GM18502 (cell line): ENCODE measurements around the gene MKKS.

Experiments used
- ATAC-seq: cut with Tn5 transposase; IDR thresholded peaks from one replicate; pipeline ENCODE4 v1.9.1; 2021; ENCODE audit warnings: mild to moderate bottlenecking; ENCODE audit not compliant: unreplicated experiment, poor library complexity

The MKKS gene

DNA sequence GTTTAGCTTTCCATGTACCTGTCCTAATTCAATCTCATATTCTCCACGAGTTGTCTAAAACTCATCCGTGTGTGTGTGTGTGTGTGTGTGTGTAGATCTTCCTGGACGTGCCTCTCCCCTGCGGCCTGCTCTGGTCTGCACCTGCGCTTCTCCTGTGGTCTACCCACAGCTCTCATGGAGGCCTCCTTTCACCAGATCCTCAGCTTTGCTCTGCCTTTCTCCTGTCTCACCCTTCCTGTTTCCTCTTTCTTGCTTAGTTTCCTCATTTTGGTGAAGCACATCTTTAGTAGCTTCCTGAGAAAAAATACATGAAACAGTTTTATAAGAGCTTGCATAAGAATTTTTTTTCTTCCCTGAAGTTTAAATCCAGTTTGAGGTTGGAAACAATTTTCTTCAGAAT lies 19.2 kb upstream of the MKKS start:
- peak; percentile 93 for ATAC-seq

DNA sequence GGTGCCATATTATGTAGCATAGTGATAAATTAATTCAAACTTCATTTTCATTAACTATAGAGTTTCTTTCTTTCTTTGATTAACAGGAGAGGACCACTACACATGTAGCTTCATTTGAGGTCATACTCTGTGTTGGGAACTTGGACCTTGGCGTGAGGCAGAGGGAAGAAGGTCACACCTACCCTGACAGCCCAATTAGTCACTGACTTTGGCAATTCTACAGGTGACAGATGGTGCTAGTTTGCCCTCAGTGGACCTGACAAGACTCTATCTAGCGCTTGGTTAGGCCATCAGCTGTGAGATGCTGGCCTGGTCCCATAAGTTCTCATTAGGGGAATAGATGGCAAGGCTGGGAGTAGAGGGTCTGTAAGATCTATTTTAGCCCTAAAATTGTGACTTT lies 15.2 kb upstream of the MKKS start:
- ATAC-seq: no peak

- ATAC-seq: no peak
Measured at GRCh38 chr20:10448270-10449156, 14.5 kb upstream of the MKKS start.

DNA sequence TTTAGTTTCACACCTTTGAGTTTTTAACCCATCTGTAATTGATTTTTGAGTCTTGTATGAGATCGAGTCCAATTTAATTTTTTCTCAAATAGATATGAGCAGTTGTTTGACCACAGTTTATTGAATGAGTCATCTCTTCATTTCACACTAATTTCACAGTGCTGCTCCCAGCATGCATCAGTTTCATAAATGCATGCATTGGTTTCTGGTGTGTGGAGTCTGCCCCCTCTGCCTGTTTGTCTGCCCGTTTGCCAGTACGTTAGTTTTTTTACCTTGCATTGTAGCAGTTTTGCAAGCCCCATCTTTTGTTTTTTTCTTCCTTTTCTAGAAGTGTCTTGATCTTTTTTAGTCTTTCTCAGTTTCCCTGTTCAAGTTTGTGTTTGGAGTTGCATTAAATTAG lies 13.0 kb upstream of the MKKS start:
- peak; percentile 98 for ATAC-seq

GRCh38 chr20:10445758-10446157 lies 11.7 kb upstream of the MKKS start:
- no peak for ATAC-seq

GRCh38 chr20:10443936-10444335 lies 9.9 kb upstream of the MKKS start:
- ATAC-seq: no peak

- no peak for ATAC-seq
Measured at GRCh38 chr20:10438217-10438616, 4.2 kb upstream of the MKKS start.

DNA sequence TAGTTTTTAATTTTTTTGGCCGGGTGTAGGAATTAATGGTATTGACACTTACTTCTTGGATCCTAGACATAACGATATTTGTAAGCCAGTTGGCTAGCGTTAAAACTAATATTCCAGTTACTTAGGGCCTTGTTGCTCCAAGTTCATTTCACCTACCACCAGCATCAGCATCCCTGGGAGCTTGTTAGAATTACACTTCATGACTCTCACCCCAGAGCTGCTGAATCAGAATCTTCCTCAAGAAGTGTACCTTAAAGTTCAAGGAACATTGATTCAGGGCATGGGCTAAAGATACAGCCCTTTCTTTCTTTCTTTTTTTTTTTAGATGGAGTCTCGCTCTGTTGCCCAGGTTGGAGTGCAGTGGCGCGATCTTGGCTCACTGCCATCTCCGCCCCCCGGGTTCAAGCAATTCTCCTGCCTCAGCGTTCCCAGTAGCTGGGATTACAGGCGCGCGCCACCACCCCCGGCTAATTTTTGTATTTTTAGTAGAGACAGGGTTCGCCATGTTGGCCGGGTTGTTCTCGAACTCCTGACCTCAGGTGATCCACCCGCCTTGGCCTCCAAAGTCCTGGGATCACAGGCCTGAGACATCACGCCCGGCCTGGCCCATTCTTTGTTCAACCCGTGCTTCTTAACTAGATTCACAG lies 2.2 kb upstream of the MKKS start:
- ATAC-seq: no peak

GRCh38 chr20:10434832-10435812 lies 1.1 kb upstream of the MKKS start, which contains the start of gene SLX4IP:
SLX4IP (plus strand) TSS chr20:10435305; CDS start chr20:10458205, 22,900 bp downstream.
- ATAC-seq: peak; percentile 62

GRCh38 chr20:10434467-10434831 lies 427 bp upstream of the MKKS start:
- peak; percentile 42 for ATAC-seq

DNA sequence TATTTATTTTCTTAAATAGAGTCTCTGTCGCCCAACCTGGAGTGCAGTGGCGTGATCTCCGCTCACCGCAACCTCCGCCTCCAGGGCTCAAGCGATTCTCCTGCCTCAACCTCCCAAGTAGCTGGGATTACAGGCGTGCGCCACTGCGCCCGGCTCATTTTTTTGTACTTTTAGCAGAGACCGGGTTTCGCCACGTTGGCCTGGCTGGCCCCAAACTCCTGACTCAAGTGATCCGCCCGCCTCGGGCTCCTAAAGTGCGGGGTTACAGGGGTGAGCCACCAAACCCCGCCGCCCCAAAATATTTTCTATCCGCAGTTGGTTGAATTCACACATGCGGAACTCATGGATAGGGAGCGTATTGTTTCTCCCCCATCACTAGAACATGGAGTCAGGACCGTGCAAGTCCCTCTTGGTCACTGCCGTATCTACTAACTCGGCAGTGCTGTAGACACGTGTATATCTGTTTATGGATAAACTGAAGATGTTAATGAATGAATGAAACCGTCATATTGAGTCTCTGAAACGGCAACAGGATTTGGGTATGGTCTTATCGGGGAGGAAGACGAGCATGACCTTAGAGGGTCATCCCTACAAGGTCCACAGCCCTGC lies 904 bp downstream of the MKKS start:
- ATAC-seq: no peak

GRCh38 chr20:10432079-10432478 lies 1.9 kb downstream of the MKKS start:
- no peak for ATAC-seq

DNA sequence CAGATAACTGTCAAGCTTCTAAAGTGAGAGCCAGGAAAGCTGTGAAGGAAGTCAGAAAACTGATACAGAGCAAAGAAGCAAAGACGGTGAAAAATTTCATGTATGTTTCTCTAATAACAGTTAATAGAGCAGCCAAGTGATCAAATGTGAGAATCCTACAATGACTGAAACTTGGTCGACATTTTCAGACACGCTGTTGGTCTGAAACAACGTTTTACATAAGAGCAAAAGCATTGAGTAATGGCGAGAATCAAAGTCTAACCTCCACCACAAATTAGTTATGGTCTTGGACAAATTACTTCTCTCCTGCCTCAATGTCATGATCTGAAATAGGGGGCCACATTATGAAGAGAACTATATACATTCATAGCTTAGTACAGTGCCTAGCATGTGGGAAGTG lies 3.3 kb downstream of the MKKS start:
- ATAC-seq: no peak

DNA sequence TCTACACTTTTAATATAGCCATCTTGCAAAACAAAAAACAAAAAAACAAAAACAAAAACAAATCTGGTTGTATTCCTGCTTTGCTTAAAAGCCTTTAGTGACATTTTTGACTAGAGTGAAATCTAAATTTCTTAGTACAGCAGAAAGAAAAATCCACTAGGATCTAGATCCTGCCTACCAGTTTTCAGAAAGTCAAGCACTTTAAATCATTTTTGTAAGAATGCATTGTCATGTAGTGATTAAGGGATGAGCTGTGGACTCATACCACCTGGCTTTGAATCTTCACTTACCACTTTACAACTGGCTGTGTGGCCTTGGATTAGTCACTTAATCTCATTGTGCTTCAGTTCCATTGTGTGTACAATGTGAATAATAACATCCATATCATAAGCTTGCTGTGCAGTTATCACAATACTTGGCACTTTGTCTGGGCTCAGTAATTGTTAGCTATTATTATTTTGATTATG lies 4.0 kb downstream of the MKKS start:
- ATAC-seq: no peak

- ATAC-seq: no peak
Measured at GRCh38 chr20:10429443-10429981, 4.5 kb downstream of the MKKS start.

DNA sequence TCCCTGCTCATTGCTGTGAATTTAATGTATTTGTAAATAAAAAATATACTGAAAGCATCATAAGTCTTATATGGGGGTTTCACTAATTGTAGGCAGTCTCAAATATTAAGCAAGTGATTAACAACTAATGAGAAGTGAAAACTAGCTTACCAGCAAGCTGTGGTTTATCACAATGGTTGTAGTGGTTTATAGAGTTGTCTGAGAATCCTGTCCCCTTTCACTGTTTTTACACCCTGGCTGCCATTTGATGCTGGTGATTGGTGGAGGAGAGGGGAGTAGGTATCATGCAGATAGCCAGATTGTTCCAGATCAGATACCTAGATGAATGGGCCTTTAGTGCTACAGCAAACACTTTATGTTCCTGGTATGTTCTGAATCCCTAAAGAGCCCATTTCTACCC lies 6.0 kb downstream of the MKKS start:
- no peak for ATAC-seq

DNA sequence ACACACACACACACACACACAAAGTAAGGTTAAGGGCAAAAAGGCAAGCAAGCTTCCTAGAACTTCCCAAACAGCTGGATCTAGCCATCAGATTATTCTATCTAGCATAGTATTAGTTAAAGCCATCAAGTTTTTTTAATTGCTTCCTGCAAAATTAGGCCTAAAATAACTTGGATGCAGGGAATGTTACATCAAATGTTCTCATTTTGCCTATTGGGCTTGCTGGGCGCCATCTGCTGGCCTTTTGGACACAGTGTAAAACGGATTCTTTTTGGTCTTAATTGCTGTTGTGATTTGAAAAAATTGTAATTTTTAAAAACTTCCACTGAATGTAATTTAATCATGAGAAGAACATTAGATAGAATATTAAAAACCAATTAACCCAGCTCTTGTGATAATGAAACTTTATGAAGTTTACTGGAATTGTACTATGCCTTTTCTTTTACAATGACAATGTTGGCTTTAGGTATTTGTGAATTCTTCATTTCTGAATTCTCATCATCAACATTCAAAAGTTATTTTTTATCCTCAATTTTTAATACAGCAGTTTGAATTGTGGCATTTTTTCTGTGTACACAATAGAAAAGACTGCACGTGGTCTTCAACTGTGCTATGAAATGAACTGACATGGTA lies 6.8 kb downstream of the MKKS start:
- no peak for ATAC-seq

GRCh38 chr20:10423735-10424134 lies 10.3 kb downstream of the MKKS start:
- ATAC-seq: no peak

GRCh38 chr20:10419550-10420133 lies 14.4 kb downstream of the MKKS start:
- no peak for ATAC-seq
